PC-3 (cell line): ENCODE measurements around the gene H3-3A. TPM values are rescaled to one million over a fixed set of nuclear protein-coding genes. Genes with fewer than 3 reads are reported as not detected.
A peak's percentile ranks its signal among the peaks of the same experiment; 100 is the strongest.

Source experiments
- ATAC-seq: fragments of 200-7000 bp; cut with Tn5 transposase; 2 replicates; pipeline ENCODE4 v1.9.1; 2020; ENCODE audit warnings: mild to moderate bottlenecking, moderate library complexity
- BruUV-seq: library from RNA; stranded (reverse); fragments of 400-500 nt; replicated peaks from 2 replicates; lab custom pipeline; 2021; lab: Mats Ljungman, UMichigan
- CTCF ChIA-PET: fragments of 300-600 bp; sonication (Branson Sonifier 250); formaldehyde crosslinking; loops from one replicate; lab custom pipeline; 2022; ENCODE audit warnings: antibody characterized with exemption; lab: Charles Lee
- POLR2A ChIA-PET: fragments of 300-600 bp; sonication (Branson Sonifier 250); formaldehyde crosslinking; loops from one replicate; lab custom pipeline; 2022; ENCODE audit warnings: antibody characterized with exemption; ENCODE audit not compliant: unreplicated experiment; lab: Charles Lee
- DNase-seq: peaks from one replicate; pipeline ENCODE4 v3.0.0-alpha.2; 2015
- H2AFZ ChIP-seq: fragments of 300-600 bp; sonication (generic); 2 replicates; pipeline ENCODE4 v1.6.0; 2016; ENCODE audit warnings: antibody characterized with exemption, low read length
- H3F3A ChIP-seq: fragments of 300-600 bp; sonication (generic); one replicate; pipeline ENCODE4 v1.6.0; 2017; ENCODE audit warnings: antibody characterized with exemption, low read length, control low read depth, mild to moderate bottlenecking; ENCODE audit not compliant: unreplicated experiment
- H3K27ac ChIP-seq: fragments of 300-600 bp; sonication (generic); 2 replicates; pipeline ENCODE4 v1.5.1; 2016; ENCODE audit warnings: mild to moderate bottlenecking, low read length
- H3K27me3 ChIP-seq: fragments of 300-600 bp; sonication (generic); 2 replicates; pipeline ENCODE4 v1.6.1; 2016; ENCODE audit warnings: low read length, mixed read lengths
- H3K36me3 ChIP-seq: fragments of 300-600 bp; sonication (generic); 2 replicates; pipeline ENCODE4 v1.6.1; 2016; ENCODE audit warnings: low read depth, mixed run types, low read length, mixed read lengths
- H3K4me1 ChIP-seq: fragments of 300-600 bp; sonication (generic); 2 replicates; pipeline ENCODE4 v1.5.1; 2016; ENCODE audit warnings: low read length; ENCODE audit not compliant: insufficient read depth
- H3K4me2 ChIP-seq: fragments of 300-600 bp; sonication (generic); 2 replicates; pipeline ENCODE4 v1.6.0; 2016; ENCODE audit warnings: low read length
- H3K4me3 ChIP-seq: fragments of 300-600 bp; sonication (generic); 2 replicates; pipeline ENCODE4 v1.5.1; 2016; ENCODE audit warnings: mild to moderate bottlenecking, low read length, mixed read lengths
- H3K79me2 ChIP-seq: fragments of 300-600 bp; sonication (generic); 2 replicates; pipeline ENCODE4 v1.6.1; 2017; ENCODE audit warnings: low read length, mixed read lengths
- H3K9ac ChIP-seq: fragments of 300-600 bp; sonication (generic); 2 replicates; pipeline ENCODE4 v1.6.0; 2016; ENCODE audit warnings: mild to moderate bottlenecking, low read length
- H3K9me2 ChIP-seq: fragments of 300-600 bp; sonication (generic); replicated peaks from 2 replicates; pipeline ENCODE4 v1.6.1; 2016; ENCODE audit warnings: mixed run types, low read length, mixed read lengths
- H3K9me3 ChIP-seq: fragments of 300-600 bp; sonication (generic); 2 replicates; pipeline ENCODE4 v1.6.1; 2016; ENCODE audit warnings: low read length, mixed read lengths
- H4K20me1 ChIP-seq: fragments of 300-600 bp; sonication (generic); 2 replicates; pipeline ENCODE4 v1.6.1; 2016; ENCODE audit warnings: low read length, mixed read lengths
- CTCF ChIP-seq: fragments of 300-600 bp; sonication (generic); conservative IDR thresholded peaks from 2 replicates; pipeline ENCODE4 v1.5.1; 2017; ENCODE audit warnings: antibody characterized with exemption, low read depth, mild to moderate bottlenecking, low read length
- EZH2 ChIP-seq: fragments of 300-600 bp; sonication (generic); IDR thresholded peaks from one replicate; pipeline ENCODE4 v1.6.1; 2017; ENCODE audit warnings: antibody characterized with exemption, mild to moderate bottlenecking, low read length; ENCODE audit not compliant: unreplicated experiment
- EZH2phosphoT487 ChIP-seq: fragments of 300-600 bp; sonication (generic); IDR thresholded peaks from 2 replicates; pipeline ENCODE4 v1.6.1; 2018; ENCODE audit warnings: mild to moderate bottlenecking, antibody characterized with exemption, low read length, borderline replicate concordance
- intact Hi-C: fragments of 100-400 bp; cut with micrococcal nuclease; formaldehyde crosslinking; loops from 2 replicates; pipeline ENCODE4 v1.9.0; 2023
- total RNA-seq: library from RNA; depleted of rRNA; stranded (reverse); fragments of >200 nt; gene quantifications from 2 replicates; pipeline ENCODE4 v1.2.3, GENCODE V29; 2014

Gene H3-3A
- total RNA-seq, 1 experiment from 2014 or later = 273 TPM

DNA sequence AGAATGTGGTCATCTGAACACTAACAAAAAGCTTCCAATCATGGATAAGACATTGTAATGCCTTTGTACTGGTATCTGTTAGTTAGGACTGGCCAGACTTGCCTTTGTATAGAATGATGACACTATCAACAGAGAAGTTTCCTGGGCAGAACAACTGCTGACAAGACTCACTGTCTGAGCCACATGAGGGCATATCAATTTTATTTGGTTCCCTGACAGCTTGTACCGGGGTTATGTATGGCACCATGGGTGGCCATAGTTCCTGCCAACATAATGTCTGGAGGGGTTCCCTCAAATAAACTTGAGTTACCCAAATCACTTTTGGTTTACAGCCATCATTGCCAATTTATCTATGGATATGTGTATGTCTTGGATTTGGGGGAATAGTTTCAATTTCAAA lies 13.6 kb upstream of the H3-3A start:
- H3K4me2 ChIP-seq = no peak overlapping the region
- H3K9me3 ChIP-seq = no peaks in the 10 kb centered on the region
- no peak overlapping the region for H3K27ac ChIP-seq
- H3K79me2 ChIP-seq = no peaks in the 10 kb centered on the region
- H3K4me3 ChIP-seq = no peak overlapping the region
- ChIA-PET POLR2A (no interaction called here), CTCF (no interaction called here)
- ATAC-seq (no peak), DNase-seq (no peak)
- BruUV-seq = no TSS peak
- no peaks in the 10 kb centered on the region for H3K9me2 ChIP-seq
- H3K9ac ChIP-seq = no peak overlapping the region
- no peaks in the 10 kb centered on the region for H3K36me3 ChIP-seq
- no peaks in the 10 kb centered on the region for H3K27me3 ChIP-seq
- intact Hi-C loops = no loop called here
- peaks cover 14% of the 10 kb centered on the region for H3K4me1 ChIP-seq
- no peaks in the 10 kb centered on the region for H4K20me1 ChIP-seq
- H2AFZ ChIP-seq = no peak overlapping the region
- TF ChIP-seq EZH2phosphoT487 (no peak), EZH2 (no peak), CTCF (no peak)
- no peaks in the 10 kb centered on the region for H3F3A ChIP-seq

GRCh38 chr1:226050133-226050532 lies 12.4 kb upstream of the H3-3A start:
- Histone ChIP-seq H3F3A (no peaks in the 10 kb centered on the region), H3K27ac (no peak overlapping the region), H3K9me3 (no peaks in the 10 kb centered on the region), H3K79me2 (no peaks in the 10 kb centered on the region), H3K9ac (no peak overlapping the region), H2AFZ (no peak overlapping the region), H3K4me2 (no peak overlapping the region), H3K36me3 (no peaks in the 10 kb centered on the region), H3K4me3 (no peak overlapping the region), H3K9me2 (no peaks in the 10 kb centered on the region), H3K4me1 (peaks cover 14% of the 10 kb centered on the region), H4K20me1 (no peaks in the 10 kb centered on the region), H3K27me3 (no peaks in the 10 kb centered on the region)
- DNase-seq (no peak), ATAC-seq (no peak)
- TF ChIP-seq EZH2 = no peak
- TF ChIP-seq EZH2phosphoT487 = no peak
- TF ChIP-seq CTCF = no peak
- ChIA-PET POLR2A (no interaction called here), CTCF (interaction anchor here (0.8 kb wide), 1 partner anchor 12 kb away, joined by 3 read pairs; no protein-coding TSS in a partner anchor)
- no TSS peak for BruUV-seq
- intact Hi-C loops = no loop called here

DNA sequence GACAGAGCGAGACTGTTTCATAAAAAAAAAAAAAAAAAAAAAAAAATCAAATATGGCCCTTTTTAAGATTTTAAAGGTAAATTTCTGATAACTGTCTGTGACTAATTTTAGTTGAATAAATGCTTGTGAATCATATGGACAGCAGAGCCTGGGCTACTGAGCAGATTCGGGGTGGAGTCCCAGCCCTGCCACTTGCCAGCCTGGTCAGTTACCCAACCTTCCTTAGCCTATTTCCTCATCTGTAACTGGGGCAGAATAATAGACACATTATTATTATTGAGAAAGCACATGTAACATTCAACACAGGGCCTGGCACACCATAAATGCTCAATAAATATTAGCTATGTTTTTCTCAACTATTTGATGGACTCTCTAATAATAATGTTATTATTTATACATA lies 11.2 kb upstream of the H3-3A start:
- H3K4me1 ChIP-seq = peaks cover 7% of the 10 kb centered on the region
- H3F3A ChIP-seq = no peaks in the 10 kb centered on the region
- H3K4me2 ChIP-seq = no peak overlapping the region
- no peaks in the 10 kb centered on the region for H3K27me3 ChIP-seq
- H3K9me3 ChIP-seq = no peaks in the 10 kb centered on the region
- no peak overlapping the region for H3K4me3 ChIP-seq
- no peak overlapping the region for H3K9ac ChIP-seq
- H3K36me3 ChIP-seq = no peaks in the 10 kb centered on the region
- no peak overlapping the region for H2AFZ ChIP-seq
- POLR2A ChIA-PET = no interaction called here
- intact Hi-C loops = no loop called here
- DNase-seq = peak; percentile 27
- TF ChIP-seq CTCF (no peak), EZH2phosphoT487 (no peak), EZH2 (no peak)
- no peaks in the 10 kb centered on the region for H4K20me1 ChIP-seq
- no peaks in the 10 kb centered on the region for H3K9me2 ChIP-seq
- no peaks in the 10 kb centered on the region for H3K79me2 ChIP-seq
- CTCF ChIA-PET = no interaction called here
- no peak overlapping the region for H3K27ac ChIP-seq
- ATAC-seq = peak; percentile 42; the same call in 1 of the 2 replicates
- no TSS peak for BruUV-seq
